ENCODE results near the gene MTRF1L. TPM values are rescaled to one million over a fixed set of nuclear protein-coding genes. Genes with fewer than 3 reads are reported as not detected.
A peak's percentile ranks its signal among the peaks of the same experiment; 100 is the strongest.

The MTRF1L gene
- total and polyA plus RNA-seq, 2 of the 13 experiments (the other 11 are each of a cell fraction or from before 2014, with no cell fraction given) = 17.6 to 28.7 TPM

DNA sequence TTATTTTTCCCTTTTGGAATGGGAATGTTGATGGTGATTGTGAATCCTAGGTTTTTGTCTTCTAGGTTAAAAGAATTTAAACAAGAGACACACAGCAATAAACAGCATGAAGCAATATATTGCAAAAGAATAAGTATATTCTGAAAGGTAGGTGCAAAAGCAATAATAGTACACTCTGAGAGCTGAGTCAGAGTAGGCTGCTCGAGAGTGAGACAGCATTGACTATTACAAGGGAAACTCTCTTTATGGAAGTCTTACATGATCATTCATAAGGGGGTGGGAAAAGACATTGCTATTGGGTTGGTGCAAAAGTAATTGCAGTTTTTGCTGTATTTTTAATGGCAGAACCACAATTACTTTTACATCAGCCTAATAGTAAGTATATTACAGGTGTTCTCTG lies 44.7 kb downstream of the MTRF1L start:
- intact Hi-C loops (cut with micrococcal nuclease; ENCODE audit: unreplicated experiment) = no loop called here
- H3K79me2 ChIP-seq (ENCODE audit: insufficient read depth, low read length) = no peaks in the 10 kb centered on the region
- H4K20me1 ChIP-seq (ENCODE audit: insufficient read depth, low read length) = no peaks in the 10 kb centered on the region
- TF ChIP-seq ZNF484 (CRISPR knock-in tag; IDR thresholded peaks at IDR 0.05; ENCODE audit: borderline replicate concordance, low read depth) = no peak
- TF ChIP-seq, protein P1, sequence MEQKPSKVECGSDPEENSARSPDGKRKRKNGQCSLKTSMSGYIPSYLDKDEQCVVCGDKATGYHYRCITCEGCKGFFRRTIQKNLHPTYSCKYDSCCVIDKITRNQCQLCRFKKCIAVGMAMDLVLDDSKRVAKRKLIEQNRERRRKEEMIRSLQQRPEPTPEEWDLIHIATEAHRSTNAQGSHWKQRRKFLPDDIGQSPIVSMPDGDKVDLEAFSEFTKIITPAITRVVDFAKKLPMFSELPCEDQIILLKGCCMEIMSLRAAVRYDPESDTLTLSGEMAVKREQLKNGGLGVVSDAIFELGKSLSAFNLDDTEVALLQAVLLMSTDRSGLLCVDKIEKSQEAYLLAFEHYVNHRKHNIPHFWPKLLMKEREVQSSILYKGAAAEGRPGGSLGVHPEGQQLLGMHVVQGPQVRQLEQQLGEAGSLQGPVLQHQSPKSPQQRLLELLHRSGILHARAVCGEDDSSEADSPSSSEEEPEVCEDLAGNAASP (CRISPR knock-in tag; IDR thresholded peaks at IDR 0.05; ENCODE audit: borderline replicate concordance) = no peak
- TF ChIP-seq, protein P2, sequence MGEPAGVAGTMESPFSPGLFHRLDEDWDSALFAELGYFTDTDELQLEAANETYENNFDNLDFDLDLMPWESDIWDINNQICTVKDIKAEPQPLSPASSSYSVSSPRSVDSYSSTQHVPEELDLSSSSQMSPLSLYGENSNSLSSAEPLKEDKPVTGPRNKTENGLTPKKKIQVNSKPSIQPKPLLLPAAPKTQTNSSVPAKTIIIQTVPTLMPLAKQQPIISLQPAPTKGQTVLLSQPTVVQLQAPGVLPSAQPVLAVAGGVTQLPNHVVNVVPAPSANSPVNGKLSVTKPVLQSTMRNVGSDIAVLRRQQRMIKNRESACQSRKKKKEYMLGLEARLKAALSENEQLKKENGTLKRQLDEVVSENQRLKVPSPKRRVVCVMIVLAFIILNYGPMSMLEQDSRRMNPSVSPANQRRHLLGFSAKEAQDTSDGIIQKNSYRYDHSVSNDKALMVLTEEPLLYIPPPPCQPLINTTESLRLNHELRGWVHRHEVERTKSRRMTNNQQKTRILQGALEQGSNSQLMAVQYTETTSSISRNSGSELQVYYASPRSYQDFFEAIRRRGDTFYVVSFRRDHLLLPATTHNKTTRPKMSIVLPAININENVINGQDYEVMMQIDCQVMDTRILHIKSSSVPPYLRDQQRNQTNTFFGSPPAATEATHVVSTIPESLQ (CRISPR knock-in tag; conservative IDR thresholded peaks at IDR 0.05) = no peak
- ChIA-PET POLR2A (interaction anchor here (1.1 kb wide), 1 partner anchor 25 kb away, joined by 3 read pairs; the partner anchor contains the start of gene FBXO5), CTCF (ENCODE audit: low intra/inter-chr PET ratio, low total read pairs) (no interaction called here)
- no TSS peak for BruUV-seq (replicated peaks)
- H3K27ac ChIP-seq (ENCODE audit: extremely low read length, insufficient read depth, low read length) = no peak overlapping the region
- no peak overlapping the region for H2AFZ ChIP-seq (ENCODE audit: low read length)
- ATAC-seq (no peak), DNase-seq (ENCODE audit: low spot score) (no peak), FAIRE-seq (no peak)
- WGBS (ENCODE audit: low lambda C conversion rate) = 3% methylated on average over 1 of the region's 1 CpG
- H3K9ac ChIP-seq (ENCODE audit: insufficient read depth, low read depth, low read length) = no peak overlapping the region
- no peak overlapping the region for H3K4me2 ChIP-seq (ENCODE audit: low read depth, low read length)
- in situ Hi-C loops (cut with HindIII; ENCODE audit: extremely low pct_ligation_motif_present, low pct_unique_long_range_greater_than_20kb) = loop anchor here (10.0 kb wide), 1 partner anchor 213 kb away; no protein-coding TSS in a partner anchor
- peaks cover 9% of the 10 kb centered on the region for H3K9me3 ChIP-seq (ENCODE audit: low read length)
- no peaks in the 10 kb centered on the region for H3K36me3 ChIP-seq (replicated peaks in 1 of 2; ENCODE audit: control insufficient read depth in 1 of 2, insufficient read depth in 2 of 2, low read length in 2 of 2)
- no peak overlapping the region for H3K4me3 ChIP-seq (replicated peaks in 1 of 3; ENCODE audit: insufficient read depth in 1 of 3, low read depth in 2 of 3, low read length in 3 of 3)
- peaks cover 9% of the 10 kb centered on the region; the same call in 1 of the 2 replicates for H3K4me1 ChIP-seq (ENCODE audit: insufficient read depth, low read length)
- H3K27me3 ChIP-seq (ENCODE audit: control insufficient read depth in 1 of 2, insufficient read depth in 2 of 2, low read length in 2 of 2) = no peaks in the 10 kb centered on the region

DNA sequence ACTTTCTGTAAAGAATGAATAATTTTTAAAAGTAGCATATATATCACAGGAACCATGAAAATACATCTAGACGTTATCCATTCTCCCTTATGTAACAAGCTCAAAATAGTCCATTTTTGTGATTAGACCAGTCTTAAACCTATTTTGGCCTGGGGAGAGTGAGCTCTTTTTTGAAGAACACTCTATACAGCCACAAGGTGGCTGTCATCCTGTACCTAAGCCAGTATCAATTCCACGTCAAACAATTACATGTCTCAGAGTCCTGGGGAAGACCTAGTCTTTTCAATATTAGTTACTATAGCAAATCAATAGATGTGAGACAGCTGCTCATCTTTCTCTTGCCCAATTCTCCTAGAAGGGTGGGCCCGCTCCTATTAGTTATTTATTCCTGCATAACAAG lies 48.1 kb downstream of the MTRF1L start:
- BruUV-seq (replicated peaks) = no TSS peak
- ChIA-PET CTCF (ENCODE audit: low intra/inter-chr PET ratio, low total read pairs) (interaction anchor here (1.3 to 2.8 kb wide), 3 partner anchors 39 to 90 kb away, joined by 3 to 13 read pairs (median 8); no protein-coding TSS in a partner anchor), POLR2A (interaction anchor here (0.9 kb wide), 1 partner anchor 28 kb away, joined by 3 read pairs; the partner anchor contains the start of gene FBXO5)
- 14% methylated on average over 3 of the region's 3 CpGs for WGBS (ENCODE audit: low lambda C conversion rate)
- peaks cover 9% of the 10 kb centered on the region for H3K9me3 ChIP-seq (ENCODE audit: low read length)
- H3K4me1 ChIP-seq (ENCODE audit: insufficient read depth, low read length) = peaks cover 9% of the 10 kb centered on the region; the same call in 1 of the 2 replicates
- no peaks in the 10 kb centered on the region for H4K20me1 ChIP-seq (ENCODE audit: insufficient read depth, low read length)
- no peak overlapping the region for H3K4me2 ChIP-seq (ENCODE audit: low read depth, low read length)
- intact Hi-C loops (cut with micrococcal nuclease; ENCODE audit: unreplicated experiment) (loop anchor here (1.0 kb wide), 1 partner anchor 70 kb away; no protein-coding TSS in a partner anchor), in situ Hi-C loops (cut with HindIII; ENCODE audit: extremely low pct_ligation_motif_present, low pct_unique_long_range_greater_than_20kb) (loop anchor here (10.0 kb wide), 1 partner anchor 210 kb away; no protein-coding TSS in a partner anchor)
- no peak overlapping the region for H3K4me3 ChIP-seq (replicated peaks in 1 of 3; ENCODE audit: insufficient read depth in 1 of 3, low read depth in 2 of 3, low read length in 3 of 3)
- no peaks in the 10 kb centered on the region for H3K36me3 ChIP-seq (replicated peaks in 1 of 2; ENCODE audit: control insufficient read depth in 1 of 2, insufficient read depth in 2 of 2, low read length in 2 of 2)
- no peaks in the 10 kb centered on the region for H3K79me2 ChIP-seq (ENCODE audit: insufficient read depth, low read length)
- no peak for FAIRE-seq
- DNase-seq (ENCODE audit: low spot score) = no peak
- no peaks in the 10 kb centered on the region for H3K27me3 ChIP-seq (ENCODE audit: control insufficient read depth in 1 of 2, insufficient read depth in 2 of 2, low read length in 2 of 2)
- H2AFZ ChIP-seq (ENCODE audit: low read length) = no peak overlapping the region
- no peak overlapping the region for H3K27ac ChIP-seq (ENCODE audit: extremely low read length, insufficient read depth, low read length)
- TF ChIP-seq, protein P3, sequence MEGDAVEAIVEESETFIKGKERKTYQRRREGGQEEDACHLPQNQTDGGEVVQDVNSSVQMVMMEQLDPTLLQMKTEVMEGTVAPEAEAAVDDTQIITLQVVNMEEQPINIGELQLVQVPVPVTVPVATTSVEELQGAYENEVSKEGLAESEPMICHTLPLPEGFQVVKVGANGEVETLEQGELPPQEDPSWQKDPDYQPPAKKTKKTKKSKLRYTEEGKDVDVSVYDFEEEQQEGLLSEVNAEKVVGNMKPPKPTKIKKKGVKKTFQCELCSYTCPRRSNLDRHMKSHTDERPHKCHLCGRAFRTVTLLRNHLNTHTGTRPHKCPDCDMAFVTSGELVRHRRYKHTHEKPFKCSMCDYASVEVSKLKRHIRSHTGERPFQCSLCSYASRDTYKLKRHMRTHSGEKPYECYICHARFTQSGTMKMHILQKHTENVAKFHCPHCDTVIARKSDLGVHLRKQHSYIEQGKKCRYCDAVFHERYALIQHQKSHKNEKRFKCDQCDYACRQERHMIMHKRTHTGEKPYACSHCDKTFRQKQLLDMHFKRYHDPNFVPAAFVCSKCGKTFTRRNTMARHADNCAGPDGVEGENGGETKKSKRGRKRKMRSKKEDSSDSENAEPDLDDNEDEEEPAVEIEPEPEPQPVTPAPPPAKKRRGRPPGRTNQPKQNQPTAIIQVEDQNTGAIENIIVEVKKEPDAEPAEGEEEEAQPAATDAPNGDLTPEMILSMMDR (CRISPR knock-in tag; IDR thresholded peaks at IDR 0.05) = peak; percentile 47
- TF ChIP-seq RELA (CRISPR knock-in tag; IDR thresholded peaks at IDR 0.05) (no peak), STAG1 (CRISPR knock-in tag; IDR thresholded peaks at IDR 0.05) (peak; percentile 35), RARG (CRISPR knock-in tag; IDR thresholded peaks at IDR 0.05; ENCODE audit: low read depth) (no peak)
- ATAC-seq = peak; percentile 80
- no peak overlapping the region for H3K9ac ChIP-seq (ENCODE audit: insufficient read depth, low read depth, low read length)

All from HepG2 (cell line).